HG03442 (cell line): ENCODE results near the gene PCLAF.
A peak's percentile ranks its signal among the peaks of the same experiment; 100 is the strongest.
"Not testable (repeated sequence)": the region's sequence is repeated elsewhere in the genome, so short reads cannot be mapped to it uniquely, and the experiment has no call there.

ENCODE experiments used
- ATAC-seq: cut with Tn5 transposase; IDR thresholded peaks from one replicate; pipeline ENCODE4 v1.9.1; 2021; ENCODE audit warnings: mild to moderate bottlenecking, moderate library complexity; ENCODE audit not compliant: unreplicated experiment

PCLAF gene

GRCh38 chr15:64369078-64369607 is 12.1 kb downstream of the PCLAF start:
- ATAC-seq = no peak

GRCh38 chr15:64361259-64361658 is 20.0 kb downstream of the PCLAF start:
- ATAC-seq = no peak

GRCh38 chr15:64356710-64357040 is 24.6 kb downstream of the PCLAF start:
- no peak for ATAC-seq

GRCh38 chr15:64355944-64356709 is 25.1 kb downstream of the PCLAF start, which contains the start of gene CSNK1G1:
CSNK1G1 (minus strand) TSS chr15:64356173; CDS start chr15:64300499, 55,674 bp downstream.
- peak; percentile 97 for ATAC-seq

DNA sequence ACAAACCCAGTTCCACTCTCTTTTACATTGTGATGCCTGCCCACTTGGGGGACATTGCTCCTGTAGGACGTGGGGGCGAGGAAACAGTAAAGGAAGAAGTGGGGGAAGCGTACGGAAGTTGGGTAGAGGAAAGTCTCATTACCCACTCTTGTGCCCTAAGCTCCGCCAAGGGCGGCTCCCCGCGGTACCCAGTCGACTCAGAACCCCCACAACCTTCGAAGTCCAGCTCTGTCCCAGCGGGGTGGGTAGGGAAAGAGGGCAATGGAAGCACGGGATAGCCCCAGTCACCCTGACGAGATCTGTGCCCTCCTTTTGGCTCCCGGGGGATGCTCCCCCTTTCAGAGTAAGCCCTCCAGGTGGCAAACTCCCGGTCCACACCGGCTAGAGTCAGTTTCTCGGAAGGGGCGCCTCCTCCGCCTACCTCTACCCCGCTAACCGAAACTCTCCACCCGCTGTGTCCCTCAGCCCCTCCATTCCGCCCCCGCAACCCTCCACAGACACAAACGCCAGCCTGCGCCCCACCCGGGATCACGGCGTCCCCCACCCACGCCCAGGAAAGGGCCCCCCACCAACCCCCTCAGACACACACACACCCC is 25.8 kb downstream of the PCLAF start:
- ATAC-seq = peak; percentile 16

DNA sequence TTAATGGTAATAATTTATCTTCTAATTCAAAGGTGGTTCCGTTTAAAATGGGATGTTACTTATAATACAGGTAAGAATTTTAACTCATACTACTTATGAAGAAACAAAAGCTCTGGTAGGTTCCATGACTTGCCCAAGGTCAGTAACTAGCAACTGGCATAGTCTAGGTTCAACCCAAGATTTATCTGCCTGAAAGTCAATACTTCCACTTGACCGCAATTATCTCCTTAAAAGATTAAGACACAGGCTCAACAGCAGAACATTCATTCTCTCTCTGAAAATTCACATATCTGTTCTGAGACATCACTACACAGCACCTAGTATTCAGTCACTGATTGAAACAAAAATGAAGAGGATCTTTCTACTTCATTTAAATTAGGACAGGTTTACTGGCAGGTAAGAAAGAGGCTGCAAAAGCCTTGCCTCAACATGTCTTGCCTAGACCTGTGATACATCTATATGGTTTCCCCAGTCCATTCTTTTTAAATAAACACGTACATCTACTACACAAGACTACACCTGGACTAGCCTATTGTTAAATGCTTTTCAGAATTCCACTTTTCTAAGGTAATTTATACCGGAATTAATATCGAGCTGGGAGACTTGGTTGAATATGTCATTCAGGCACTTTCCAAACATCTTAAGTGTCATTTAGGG is 26.4 kb downstream of the PCLAF start:
- no peak for ATAC-seq

GRCh38 chr15:64351265-64351664 is 30.0 kb downstream of the PCLAF start:
- no peak for ATAC-seq

- ATAC-seq = no peak
These were observed 31.9 kb downstream of the PCLAF start for GRCh38 chr15:64349375-64349774.

DNA sequence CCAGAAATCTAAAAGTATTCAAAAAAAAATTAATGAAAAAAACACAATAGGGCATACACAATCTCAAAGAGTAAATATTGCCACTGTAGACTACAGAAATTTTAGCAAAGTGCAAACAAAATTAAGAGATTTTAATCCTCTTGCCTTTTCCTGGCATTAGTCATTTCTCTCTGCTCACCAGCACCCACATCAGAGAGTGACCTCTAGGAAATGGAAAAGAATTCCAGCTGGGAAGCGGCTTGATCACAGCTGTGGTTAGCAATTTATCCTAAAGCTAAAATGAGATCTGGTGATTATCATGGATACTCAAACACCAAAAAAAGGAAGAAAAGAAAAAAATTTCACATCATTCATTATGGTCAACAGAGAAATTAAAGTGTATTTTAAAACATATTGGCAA is 32.8 kb downstream of the PCLAF start:
- ATAC-seq = no peak

- not testable (repeated sequence) for ATAC-seq
These were observed 35.0 kb downstream of the PCLAF start for GRCh38 chr15:64346242-64346641.

DNA sequence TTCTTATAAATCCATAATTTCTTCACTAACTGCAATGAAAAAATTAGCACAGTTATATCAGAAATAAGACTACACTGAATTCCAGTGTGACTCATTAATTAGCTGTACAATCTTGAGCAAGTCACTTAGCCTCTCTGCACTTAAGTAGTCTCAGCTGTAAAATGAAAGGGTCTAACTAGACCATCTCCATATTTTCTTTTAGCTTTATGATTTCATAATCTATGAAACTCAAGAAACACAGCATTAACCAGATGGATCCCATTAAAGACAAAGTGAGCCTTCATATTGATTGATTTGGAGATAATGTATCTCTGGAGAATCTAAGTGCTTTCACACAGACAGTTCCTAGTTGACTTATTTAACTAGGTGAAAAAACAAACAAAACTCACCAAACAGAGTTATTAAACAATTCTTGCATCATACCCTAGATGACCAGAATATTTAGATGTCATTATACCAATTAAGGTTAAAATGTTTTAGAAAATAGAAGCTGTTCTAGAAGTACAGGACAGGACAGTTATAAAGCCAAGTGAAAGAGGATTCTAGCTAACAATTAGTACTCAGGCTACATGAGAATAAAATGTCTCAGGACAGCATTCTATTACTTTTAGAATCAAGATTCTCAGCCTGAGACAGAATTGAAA is 36.5 kb downstream of the PCLAF start:
- ATAC-seq = no peak

DNA sequence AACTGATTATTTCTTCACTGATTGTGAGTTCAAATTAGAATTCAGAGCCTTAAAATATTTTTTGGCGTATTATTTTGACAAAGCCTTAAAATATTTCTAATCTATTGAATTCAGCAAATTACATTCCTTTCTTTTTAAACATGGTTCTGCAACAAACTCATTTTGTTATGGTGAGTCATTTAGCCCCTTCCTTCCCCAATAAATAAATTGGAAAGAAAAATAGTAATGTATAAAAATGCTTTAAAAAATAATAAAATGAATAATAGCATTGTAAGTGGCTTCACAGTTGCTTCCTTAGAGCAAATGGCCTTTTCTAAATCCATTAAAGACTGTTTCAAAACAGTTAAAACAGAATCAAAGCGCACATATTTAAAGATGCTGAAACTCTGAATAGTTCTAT is 37.4 kb downstream of the PCLAF start:
- ATAC-seq = no peak

DNA sequence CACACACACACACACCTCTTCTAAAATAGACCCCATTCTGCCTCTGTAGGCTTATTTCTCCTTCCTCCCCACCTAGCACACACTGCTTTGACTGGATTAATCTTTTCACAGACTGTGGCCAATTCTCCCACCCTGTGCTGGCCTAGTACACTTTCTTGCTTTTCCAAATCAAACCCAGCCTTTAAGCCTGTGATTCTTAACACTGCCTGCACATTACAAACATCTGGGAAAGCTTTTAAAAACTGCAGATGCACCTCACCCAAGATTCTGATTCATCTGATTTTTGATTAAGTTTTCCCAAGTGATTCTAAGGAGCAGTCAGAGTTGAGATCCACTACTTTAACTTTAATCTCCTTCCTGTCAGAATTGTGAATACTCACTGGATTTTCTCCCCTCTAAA is 38.0 kb downstream of the PCLAF start:
- no peak for ATAC-seq

DNA sequence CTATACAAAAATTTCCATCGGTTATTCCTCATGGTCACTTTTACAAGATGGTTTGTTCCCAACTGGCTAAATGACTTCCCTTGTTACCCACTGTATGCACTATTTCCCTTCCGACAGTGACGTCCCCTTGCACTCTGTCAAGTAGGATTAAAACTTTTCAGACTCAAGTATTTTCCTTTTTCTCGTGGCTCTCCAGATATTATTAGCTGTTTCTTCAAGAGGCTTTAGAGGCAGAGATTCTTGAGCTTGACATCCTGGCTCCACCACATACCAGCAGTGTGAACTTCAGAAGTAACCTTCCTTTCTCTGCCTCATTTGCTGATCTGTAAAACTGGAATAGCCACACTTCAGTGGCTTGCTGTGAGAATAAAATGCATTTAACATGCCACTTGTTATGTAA is 39.3 kb downstream of the PCLAF start:
- ATAC-seq = no peak

GRCh38 chr15:64340355-64340754 is 40.9 kb downstream of the PCLAF start:
- ATAC-seq = no peak

GRCh38 chr15:64337761-64338160 is 43.5 kb downstream of the PCLAF start:
- no peak for ATAC-seq

DNA sequence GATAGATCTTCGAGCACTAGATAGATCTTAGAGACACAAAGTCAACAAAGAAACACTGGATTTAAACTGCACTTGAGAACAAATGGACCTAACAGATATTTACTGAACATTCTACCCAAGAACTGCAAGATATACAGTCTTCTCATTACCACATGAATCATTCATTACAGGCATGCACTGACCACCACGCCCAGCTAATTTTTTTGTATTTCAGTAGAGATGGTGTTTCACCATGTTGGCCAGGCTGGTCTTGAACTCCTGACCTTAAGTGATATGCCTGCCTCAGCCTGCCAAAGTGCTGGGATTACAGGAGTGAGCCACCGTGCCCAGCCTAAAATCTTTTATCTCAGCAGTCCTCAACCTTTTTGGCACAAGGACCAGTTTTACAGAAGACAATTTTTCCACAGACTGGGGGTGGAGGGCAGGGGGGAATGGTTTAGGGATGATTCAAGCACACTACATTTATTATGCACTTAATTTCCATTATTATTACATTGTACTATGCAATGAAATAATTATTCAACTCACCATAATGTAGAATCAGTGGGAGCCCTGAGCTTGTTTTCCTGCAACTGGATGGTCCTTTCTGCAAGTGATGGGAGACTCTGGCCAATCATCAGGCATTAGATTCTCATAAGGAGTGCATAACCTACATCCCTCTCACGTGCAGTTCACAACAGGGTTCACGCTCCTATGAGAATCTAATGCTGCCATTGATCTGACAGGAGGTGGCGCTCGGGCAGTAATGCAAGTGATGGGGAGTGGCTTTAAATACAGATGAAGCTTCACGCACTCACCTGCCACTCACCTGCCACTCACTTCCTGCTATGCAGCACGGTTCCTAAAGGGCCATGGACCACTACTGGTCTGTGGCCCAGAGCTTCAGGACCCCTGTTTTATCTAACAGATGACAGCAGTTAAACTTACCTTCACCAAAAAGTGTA is 47.0 kb downstream of the PCLAF start:
- ATAC-seq = no peak

DNA sequence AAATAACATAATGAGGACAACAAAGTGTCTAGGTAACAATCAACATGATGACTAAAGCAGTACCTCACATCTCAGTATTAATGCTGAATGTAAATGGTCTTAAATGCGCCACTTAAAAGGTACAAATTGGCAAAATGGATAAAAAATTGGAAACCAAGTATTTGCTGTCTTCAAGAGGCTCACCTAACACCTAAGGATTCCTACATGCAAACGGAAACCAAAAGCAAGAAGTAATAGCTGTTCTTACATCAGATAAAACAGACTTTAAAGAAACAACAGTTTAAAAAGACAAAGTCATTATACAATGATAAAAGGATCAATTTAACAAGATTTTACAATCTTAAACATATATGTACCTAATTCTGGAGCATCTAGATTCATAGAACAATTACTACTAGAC is 47.7 kb downstream of the PCLAF start:
- no peak for ATAC-seq

DNA sequence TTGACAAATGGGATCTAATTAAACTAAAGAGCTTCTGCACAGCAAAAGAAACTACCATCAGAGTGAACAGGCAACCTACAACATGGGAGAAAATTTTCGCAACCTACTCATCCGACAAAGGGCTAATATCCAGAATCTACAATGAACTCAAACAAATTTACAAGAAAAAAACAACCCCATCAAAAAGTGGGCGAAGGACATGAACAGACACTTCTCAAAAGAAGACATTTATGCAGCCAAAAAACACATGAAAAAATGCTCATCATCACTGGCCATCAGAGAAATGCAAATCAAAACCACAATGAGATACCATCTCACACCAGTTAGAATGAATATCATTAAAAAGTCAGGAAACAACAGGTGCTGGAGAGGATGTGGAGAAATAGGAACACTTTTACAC is 49.6 kb downstream of the PCLAF start:
- not testable (repeated sequence) for ATAC-seq

DNA sequence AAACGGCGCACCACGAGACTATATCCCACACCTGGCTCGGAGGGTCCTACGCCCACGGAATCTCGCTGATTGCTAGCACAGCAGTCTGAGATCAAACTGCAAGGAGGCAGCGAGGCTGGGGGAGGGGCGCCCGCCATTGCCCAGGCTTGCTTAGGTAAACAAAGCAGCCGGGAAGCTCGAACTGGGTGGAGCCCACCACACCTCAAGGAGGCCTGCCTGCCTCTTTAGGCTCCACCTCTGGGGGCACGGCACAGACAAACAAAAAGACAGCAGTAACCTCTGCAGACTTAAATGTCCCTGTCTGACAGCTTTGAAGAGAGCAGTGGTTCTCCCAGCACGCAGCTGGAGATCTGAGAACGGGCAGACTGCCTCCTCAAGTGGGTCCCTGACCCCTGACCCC is 54.3 kb downstream of the PCLAF start:
- not testable (repeated sequence) for ATAC-seq
